ENCODE results near the gene CMTM4. TPM values are rescaled to one million over a fixed set of nuclear protein-coding genes. Genes with fewer than 3 reads are reported as not detected.

The CMTM4 gene
- total RNA-seq, 3 donors from 2014 or later = 2.6 to 3.0 (median 2.8) TPM

Other genes with a start within 250 kb of the CMTM4 start
- 1 to 10 TPM; 3.6 to 4.6 (median 3.8) TPM for gene TK2, start 146.6 kb downstream of the CMTM4 start, total RNA-seq
- gene CKLF, start 144.2 kb downstream of the CMTM4 start, total RNA-seq = 10 to 100 TPM; 52.4 to 63.6 (median 53.2) TPM
- 1 to 10 TPM; 1.4 to 3.1 (median 2.3) TPM for gene CMTM1, start 130.3 kb downstream of the CMTM4 start, total RNA-seq
- not detected for gene CMTM2, start 117.3 kb downstream of the CMTM4 start, total RNA-seq
- 10 to 100 TPM; 49.3 to 53.0 (median 51.4) TPM for gene CMTM3, start 92.0 kb downstream of the CMTM4 start, total RNA-seq
- gene DYNC1LI2, start 54.9 kb upstream of the CMTM4 start, total RNA-seq = 10 to 100 TPM; 45.9 to 55.5 (median 53.6) TPM
- gene TERB1, start 104.8 kb upstream of the CMTM4 start, total RNA-seq = not detected
- 100 to 1,000 TPM in 1 of 3 donors, 10 to 100 TPM in 2; 93.8 to 111 (median 94.8) TPM for gene NAE1, start 134.2 kb upstream of the CMTM4 start, total RNA-seq
- under 1 TPM in 1 of 3 donors, not detected in 2; 0.18 TPM for gene CA7, start 147.7 kb upstream of the CMTM4 start, total RNA-seq
- gene PDP2, start 183.8 kb upstream of the CMTM4 start, total RNA-seq = 10 to 100 TPM; 27.4 to 31.1 (median 28.4) TPM
- not detected for gene CDH16, start 222.1 kb upstream of the CMTM4 start, total RNA-seq
- under 1 TPM; 0.15 to 0.50 (median 0.38) TPM for gene RRAD, start 228.8 kb upstream of the CMTM4 start, total RNA-seq
- 100 to 1,000 TPM; 201 to 220 (median 212) TPM for gene CIAO2B, start 237.7 kb upstream of the CMTM4 start, total RNA-seq
- 10 to 100 TPM; 22.6 to 25.3 (median 24.3) TPM for gene CES2, start 238.8 kb upstream of the CMTM4 start, total RNA-seq